Activated CD4-positive, alpha-beta T cell treated with anti-CD3 and anti-CD28 coated beads, Interleukin-2, Interleukin-4, amounts not matched to agents 100 ng/mL and 50 ng/mL, durations not matched to agents 16 hours and 8 hours (primary cell): Measurements from ENCODE around the gene UBXN6.

Experiments
- DNase-seq: peaks from one replicate; pipeline ENCODE4 v3.0.0-alpha.2; 2020; ENCODE audit warnings: low spot score

The UBXN6 gene

GRCh38 chr19:4457654-4458395 is at the start of gene UBXN6:
Gene UBXN6, minus strand, starts transcription at chr19:4457794. Its CDS starts 97 bp downstream, at chr19:4457697.
- DNase-seq = peak; percentile 99

- no peak for DNase-seq
Observed at GRCh38 chr19:4507150-4507452, 49.5 kb upstream of the UBXN6 start.

GRCh38 chr19:4506449-4507149 is 49.0 kb upstream of the UBXN6 start:
- DNase-seq = peak; percentile 6

- no peak for DNase-seq
Observed at GRCh38 chr19:4505570-4506448, 48.2 kb upstream of the UBXN6 start.

- DNase-seq = no peak
Observed at GRCh38 chr19:4504891-4505569, 47.4 kb upstream of the UBXN6 start.

GRCh38 chr19:4504297-4504701 is 46.7 kb upstream of the UBXN6 start:
- DNase-seq = no peak

- DNase-seq = no peak
Observed at GRCh38 chr19:4503825-4504170, 46.2 kb upstream of the UBXN6 start.

GRCh38 chr19:4503132-4503824 is 45.7 kb upstream of the UBXN6 start:
- no peak for DNase-seq

GRCh38 chr19:4502282-4503131 is 44.9 kb upstream of the UBXN6 start:
- DNase-seq = no peak

- no peak for DNase-seq
Observed at GRCh38 chr19:4501691-4502090, 44.1 kb upstream of the UBXN6 start.

- DNase-seq = no peak
Observed at GRCh38 chr19:4500841-4501591, 43.4 kb upstream of the UBXN6 start.

GRCh38 chr19:4499855-4500254 is 42.3 kb upstream of the UBXN6 start:
- DNase-seq = no peak

- DNase-seq = no peak
Observed at GRCh38 chr19:4499318-4499717, 41.7 kb upstream of the UBXN6 start.

- DNase-seq = no peak
Observed at GRCh38 chr19:4498694-4499093, 41.1 kb upstream of the UBXN6 start.

GRCh38 chr19:4497770-4498389 is 40.3 kb upstream of the UBXN6 start:
- DNase-seq = no peak

- DNase-seq = no peak
Observed at GRCh38 chr19:4496304-4496703, 38.7 kb upstream of the UBXN6 start.

GRCh38 chr19:4495471-4495870 is 37.9 kb upstream of the UBXN6 start:
- DNase-seq = no peak

- DNase-seq = no peak
Observed at GRCh38 chr19:4494691-4495064, 37.1 kb upstream of the UBXN6 start.

GRCh38 chr19:4493929-4494690 is 36.5 kb upstream of the UBXN6 start:
- DNase-seq = no peak
